Type B pancreatic cell (in vitro differentiated cells): ENCODE results near the gene PRKN. TPM values are rescaled to one million over a fixed set of nuclear protein-coding genes. Genes with fewer than 3 reads are reported as not detected.

ENCODE experiments used
- DNase-seq: peaks from one replicate; pipeline ENCODE4 v3.0.0; 2021; ENCODE audit warnings: mixed read lengths; ENCODE audit not compliant: unreplicated experiment; ENCODE audit errors: extremely low spot score
- H3K27ac Mint-ChIP-seq: 2 replicates; pipeline ENCODE4 v1.8.0; 2021; ENCODE audit warnings: mild to moderate bottlenecking, mixed read lengths
- H3K27me3 Mint-ChIP-seq: 2 replicates; pipeline ENCODE4 v1.8.0; 2021; ENCODE audit warnings: mixed read lengths
- H3K36me3 Mint-ChIP-seq: 2 replicates; pipeline ENCODE4 v1.8.0; 2021; ENCODE audit warnings: mixed read lengths
- H3K4me1 Mint-ChIP-seq: one replicate; pipeline ENCODE4 v1.8.0; 2021; ENCODE audit warnings: mixed read lengths; ENCODE audit not compliant: unreplicated experiment
- H3K4me3 Mint-ChIP-seq: 2 replicates; pipeline ENCODE4 v1.8.0; 2021; ENCODE audit warnings: mild to moderate bottlenecking, mixed read lengths
- H3K9me3 Mint-ChIP-seq: 2 replicates; pipeline ENCODE4 v1.8.0; 2021; ENCODE audit warnings: mixed read lengths
- total RNA-seq: library from RNA; stranded (reverse); gene quantifications from 2 replicates; pipeline ENCODE4 v1.2.1, GENCODE V29; 2021; ENCODE audit warnings: low replicate concordance
- TF ChIP-seq, protein P1 (sequence below): fragments of 200-600 bp; sonication (generic); conservative IDR thresholded peaks from 2 replicates; pipeline ENCODE4 v1.5.0; 2021; ENCODE audit warnings: antibody characterized with exemption, mild to moderate bottlenecking

PRKN gene
- total RNA-seq, 1 donor from 2014 or later = 6.2 TPM

DNA sequence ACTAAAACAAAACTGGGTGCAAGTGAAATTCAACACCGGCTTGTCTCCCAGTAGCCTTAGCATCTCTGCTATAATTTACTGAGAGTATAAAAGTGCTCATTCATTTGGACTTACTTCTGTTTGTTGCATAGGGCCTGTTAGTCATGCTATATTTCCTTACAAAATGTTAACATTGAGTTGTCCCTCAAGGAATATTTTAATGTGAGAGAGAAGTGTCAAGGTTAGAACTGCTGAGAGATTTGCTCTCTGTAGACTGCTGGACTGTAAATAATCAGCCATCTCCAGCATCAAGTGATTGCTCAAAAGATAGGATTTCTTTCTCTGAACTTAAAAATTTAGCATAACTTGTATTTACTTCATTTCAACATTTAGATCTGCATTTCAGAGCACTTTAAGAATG, 1125.2 kb downstream of the PRKN start:
- DNase-seq = no peak
- no peak overlapping the region for H3K4me3 Mint-ChIP-seq
- H3K27me3 Mint-ChIP-seq = no peaks in the 10 kb centered on the region
- no peak overlapping the region for H3K27ac Mint-ChIP-seq
- H3K36me3 Mint-ChIP-seq = no peaks in the 10 kb centered on the region
- no peaks in the 10 kb centered on the region for H3K9me3 Mint-ChIP-seq
- TF ChIP-seq, protein P1, sequence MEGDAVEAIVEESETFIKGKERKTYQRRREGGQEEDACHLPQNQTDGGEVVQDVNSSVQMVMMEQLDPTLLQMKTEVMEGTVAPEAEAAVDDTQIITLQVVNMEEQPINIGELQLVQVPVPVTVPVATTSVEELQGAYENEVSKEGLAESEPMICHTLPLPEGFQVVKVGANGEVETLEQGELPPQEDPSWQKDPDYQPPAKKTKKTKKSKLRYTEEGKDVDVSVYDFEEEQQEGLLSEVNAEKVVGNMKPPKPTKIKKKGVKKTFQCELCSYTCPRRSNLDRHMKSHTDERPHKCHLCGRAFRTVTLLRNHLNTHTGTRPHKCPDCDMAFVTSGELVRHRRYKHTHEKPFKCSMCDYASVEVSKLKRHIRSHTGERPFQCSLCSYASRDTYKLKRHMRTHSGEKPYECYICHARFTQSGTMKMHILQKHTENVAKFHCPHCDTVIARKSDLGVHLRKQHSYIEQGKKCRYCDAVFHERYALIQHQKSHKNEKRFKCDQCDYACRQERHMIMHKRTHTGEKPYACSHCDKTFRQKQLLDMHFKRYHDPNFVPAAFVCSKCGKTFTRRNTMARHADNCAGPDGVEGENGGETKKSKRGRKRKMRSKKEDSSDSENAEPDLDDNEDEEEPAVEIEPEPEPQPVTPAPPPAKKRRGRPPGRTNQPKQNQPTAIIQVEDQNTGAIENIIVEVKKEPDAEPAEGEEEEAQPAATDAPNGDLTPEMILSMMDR = no peak
- H3K4me1 Mint-ChIP-seq = no peaks in the 10 kb centered on the region

DNA sequence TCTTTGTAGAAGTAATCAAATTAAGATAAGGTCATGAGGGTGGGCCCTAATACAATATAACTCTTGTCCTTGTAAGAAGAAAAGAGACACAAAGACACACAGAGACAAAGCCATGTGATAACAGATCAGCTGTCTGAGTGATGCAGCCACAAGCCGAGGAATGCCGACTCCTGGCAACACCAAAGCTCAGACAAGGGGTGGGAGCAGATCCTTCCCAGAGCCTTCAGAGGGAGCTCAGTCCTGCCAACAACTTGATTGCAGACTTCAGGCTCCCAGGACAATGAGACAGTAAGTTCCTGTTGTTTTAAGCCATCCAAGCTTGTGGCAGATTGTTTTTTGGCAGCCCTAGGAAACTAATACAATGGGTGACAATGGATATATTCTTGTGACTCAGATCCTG, 1128.7 kb downstream of the PRKN start:
- no peak overlapping the region for H3K4me3 Mint-ChIP-seq
- no peaks in the 10 kb centered on the region for H3K27me3 Mint-ChIP-seq
- no peak for DNase-seq
- H3K9me3 Mint-ChIP-seq = no peaks in the 10 kb centered on the region
- H3K36me3 Mint-ChIP-seq = no peaks in the 10 kb centered on the region
- no peak overlapping the region for H3K27ac Mint-ChIP-seq
- TF ChIP-seq, protein P1 = no peak
- no peaks in the 10 kb centered on the region for H3K4me1 Mint-ChIP-seq

DNA sequence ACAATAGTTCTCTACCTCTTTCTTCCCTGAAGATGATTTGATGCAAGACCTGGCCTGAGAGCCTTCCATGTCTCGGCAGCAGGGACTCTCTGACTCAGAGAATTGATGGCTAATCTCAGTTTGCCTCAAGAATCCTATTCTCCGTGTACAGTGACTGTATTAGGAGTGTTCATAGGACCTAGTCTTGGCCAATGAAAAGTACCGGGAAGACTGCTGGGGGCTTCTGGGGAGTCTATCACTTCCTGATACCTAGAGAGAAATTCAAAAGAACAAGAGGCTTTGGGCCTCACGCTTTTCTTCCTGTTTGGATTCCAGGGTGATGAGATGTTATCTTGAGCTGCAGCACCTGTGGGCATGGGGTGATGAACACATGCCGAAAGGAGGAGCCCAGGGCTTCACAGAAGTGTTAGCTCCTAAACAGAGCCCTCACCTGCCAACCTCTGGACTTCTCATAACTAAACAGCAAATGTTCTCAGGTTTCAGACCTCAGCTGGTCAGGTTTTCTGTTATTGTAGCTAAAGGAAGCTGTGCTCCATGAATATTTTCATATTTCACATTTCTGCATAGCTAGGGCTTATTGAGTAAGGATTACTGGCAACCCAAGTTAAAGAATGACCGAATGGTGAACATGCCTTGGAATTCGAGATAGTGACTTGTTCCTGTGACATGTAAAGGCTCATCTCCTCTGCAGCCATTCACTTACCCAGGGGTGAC, 1130.6 kb downstream of the PRKN start:
- H3K9me3 Mint-ChIP-seq = no peaks in the 10 kb centered on the region

DNA sequence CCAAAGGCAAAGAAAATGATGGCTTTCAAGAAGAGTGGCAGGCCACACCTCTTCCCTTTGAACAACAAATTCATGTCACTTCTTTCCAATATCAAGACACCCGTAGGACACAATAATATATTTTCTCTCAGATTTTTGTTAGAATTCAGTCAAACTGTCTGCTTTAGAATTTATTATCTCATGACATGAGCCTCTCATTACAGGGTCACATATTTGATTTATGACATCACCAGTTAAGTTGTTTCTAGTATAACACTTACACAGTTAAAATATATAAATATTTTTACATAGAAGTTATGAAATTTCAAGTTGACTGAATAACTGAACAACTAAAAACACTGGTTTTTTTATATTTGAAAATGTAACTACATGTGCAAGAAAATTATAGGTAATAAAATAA, 1133.2 kb downstream of the PRKN start:
- TF ChIP-seq, protein P1 = no peak
- H3K36me3 Mint-ChIP-seq = no peaks in the 10 kb centered on the region
- H3K9me3 Mint-ChIP-seq = no peaks in the 10 kb centered on the region
- H3K4me3 Mint-ChIP-seq = no peak overlapping the region
- no peak for DNase-seq
- H3K27me3 Mint-ChIP-seq = no peaks in the 10 kb centered on the region
- H3K4me1 Mint-ChIP-seq = no peaks in the 10 kb centered on the region
- no peak overlapping the region for H3K27ac Mint-ChIP-seq

More for the DNA sequence above, 1130.6 kb downstream of the PRKN start:
- Mint-ChIP-seq H3K4me3 (no peak overlapping the region), H3K36me3 (no peaks in the 10 kb centered on the region), H3K27ac (no peak overlapping the region), H3K4me1 (no peaks in the 10 kb centered on the region), H3K27me3 (no peaks in the 10 kb centered on the region)
- DNase-seq = no peak
- TF ChIP-seq, protein P1 = no peak

DNA sequence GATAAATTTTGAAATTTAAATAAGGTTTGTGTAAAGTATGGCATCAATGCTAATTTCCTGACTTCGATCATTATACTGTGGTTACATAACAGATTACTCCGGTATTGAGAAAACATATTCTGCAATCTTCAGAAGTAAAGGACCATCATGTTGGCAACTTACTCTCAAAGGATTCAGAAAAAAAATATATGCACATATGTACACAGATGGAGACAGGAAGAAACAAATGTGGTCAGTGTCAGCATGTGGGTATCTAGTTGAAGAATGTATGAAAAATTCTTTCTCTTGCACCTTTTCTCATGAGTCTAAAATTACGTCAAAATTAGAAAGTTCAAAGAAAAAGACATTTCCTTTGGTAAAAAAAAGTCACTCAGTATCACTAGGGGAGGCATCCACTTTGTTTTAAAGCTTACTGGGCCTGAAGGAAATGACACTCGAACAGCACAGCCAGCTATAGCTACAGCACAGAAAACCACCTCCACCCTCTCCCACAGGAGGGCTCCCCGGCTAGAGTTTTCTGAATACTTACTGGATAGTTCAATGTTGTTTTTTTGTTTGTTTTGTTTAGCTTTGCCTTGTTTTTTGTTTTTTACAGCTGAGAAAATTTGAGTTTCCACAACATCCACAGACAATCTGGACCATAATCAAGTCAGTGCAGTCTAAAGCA, 1136.5 kb downstream of the PRKN start:
- no peaks in the 10 kb centered on the region for H3K36me3 Mint-ChIP-seq
- no peak overlapping the region for H3K27ac Mint-ChIP-seq
- no peak overlapping the region for H3K4me3 Mint-ChIP-seq
- no peak for DNase-seq
- peaks cover 5% of the 10 kb centered on the region for H3K27me3 Mint-ChIP-seq
- H3K4me1 Mint-ChIP-seq = no peaks in the 10 kb centered on the region
- TF ChIP-seq, protein P1 = no peak
- H3K9me3 Mint-ChIP-seq = no peaks in the 10 kb centered on the region
